NB4 (cell line): Measurements from ENCODE around the gene PRDX4.
"Not testable (repeated sequence)": the region's sequence is repeated elsewhere in the genome, so short reads cannot be mapped to it uniquely, and the experiment has no call there.

Source experiments
- DNase-seq: peaks from one replicate; pipeline ENCODE4 v3.0.0; 2010; ENCODE audit warnings: low read depth
- H3K4me3 ChIP-seq: one replicate; pipeline ENCODE4 v1.5.1; 2011; ENCODE audit warnings: mild to moderate bottlenecking, low read depth, low read length, moderate library complexity
- CTCF ChIP-seq: IDR thresholded peaks from one replicate; pipeline ENCODE4 v1.5.1; 2012; ENCODE audit warnings: low read depth, low read length
- MYC ChIP-seq: IDR thresholded peaks from 2 replicates; pipeline ENCODE4 v1.6.1; 2011; ENCODE audit warnings: low read depth, low read length
- POLR2A ChIP-seq: IDR thresholded peaks from 2 replicates; pipeline ENCODE4 v1.6.1; 2011; ENCODE audit warnings: mild to moderate bottlenecking; ENCODE audit not compliant: insufficient read length; ENCODE audit errors: extremely low read depth
- TF ChIP-seq, protein P1 (sequence below): IDR thresholded peaks from 2 replicates; pipeline ENCODE4 v1.6.1; 2011; ENCODE audit warnings: low read depth, low read length

Gene PRDX4

DNA sequence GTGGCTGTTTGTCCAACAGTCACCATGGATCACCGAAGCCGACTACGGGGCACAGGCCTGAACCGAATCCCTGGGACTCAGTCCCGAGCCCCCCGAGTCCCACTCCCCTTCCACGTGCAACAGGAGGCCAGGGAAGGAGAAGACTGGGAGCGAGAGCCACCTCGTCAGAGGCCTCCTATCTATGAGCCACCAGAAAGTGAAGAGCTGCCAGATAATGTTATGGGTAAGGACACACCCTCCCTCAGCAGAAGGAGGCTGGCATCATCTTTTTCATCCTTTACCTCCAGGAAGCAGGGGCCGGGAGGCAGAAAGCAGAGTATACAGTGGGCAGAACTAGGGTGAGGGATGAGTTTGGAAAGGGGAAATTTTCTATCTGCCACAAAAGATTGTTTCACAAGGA, 2.8 kb upstream of the PRDX4 start:
- TF ChIP-seq, protein P1, sequence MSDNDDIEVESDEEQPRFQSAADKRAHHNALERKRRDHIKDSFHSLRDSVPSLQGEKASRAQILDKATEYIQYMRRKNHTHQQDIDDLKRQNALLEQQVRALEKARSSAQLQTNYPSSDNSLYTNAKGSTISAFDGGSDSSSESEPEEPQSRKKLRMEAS, result no peak
- TF ChIP-seq CTCF (no peak), MYC (no peak), POLR2A (no peak)
- no peak for DNase-seq
- H3K4me3 ChIP-seq, result no peak overlapping the region

- no peak overlapping the region for H3K4me3 ChIP-seq
- no peak for TF ChIP-seq POLR2A
- no peak for TF ChIP-seq CTCF
- TF ChIP-seq, protein P1, result no peak
- no peak for TF ChIP-seq MYC
- DNase-seq, result peak; percentile 9
Measured at GRCh38 chrX:23666282-23666681, 1.0 kb upstream of the PRDX4 start.

- peak overlapping the region; percentile 74 for H3K4me3 ChIP-seq
- DNase-seq, result peak; percentile 4
- TF ChIP-seq CTCF (no peak), POLR2A (no peak), MYC (no peak)
- TF ChIP-seq, protein P1, result no peak
Measured at GRCh38 chrX:23668335-23668734, 1.0 kb downstream of the PRDX4 start.

GRCh38 chrX:23670528-23670927, 3.2 kb downstream of the PRDX4 start:
- DNase-seq, result no peak
- peak overlapping the region; percentile 19 for H3K4me3 ChIP-seq
- TF ChIP-seq MYC (no peak), POLR2A (no peak), CTCF (no peak)
- TF ChIP-seq, protein P1, result no peak

- no peak overlapping the region for H3K4me3 ChIP-seq
- DNase-seq, result no peak
- no peak for TF ChIP-seq POLR2A
- TF ChIP-seq, protein P1, result no peak
- TF ChIP-seq MYC, result no peak
- no peak for TF ChIP-seq CTCF
Measured at GRCh38 chrX:23673108-23673507, 5.8 kb downstream of the PRDX4 start.

DNA sequence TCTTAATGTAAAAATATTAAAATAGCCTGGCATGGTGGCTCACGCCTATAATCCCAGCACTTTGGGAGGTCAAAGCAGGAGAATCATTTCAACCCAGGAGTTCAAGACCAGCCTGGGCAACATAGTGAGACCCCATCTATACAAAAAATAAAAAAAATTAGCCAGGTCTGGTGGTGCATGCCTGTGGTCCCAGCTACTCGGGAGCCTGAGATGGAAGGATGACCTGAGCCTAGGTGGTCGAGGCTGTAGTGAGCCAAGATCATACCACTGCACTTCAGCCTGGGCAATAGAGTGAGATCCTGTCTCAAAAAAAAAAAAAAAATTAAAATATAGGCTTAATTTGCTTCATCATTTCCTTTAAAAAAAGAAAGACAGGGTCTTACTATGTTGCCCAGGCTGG, 9.2 kb downstream of the PRDX4 start:
- DNase-seq, H3K4me3 ChIP-seq: not testable (repeated sequence)
